CD4-positive, alpha-beta T cell treated with Interleukin-17A for 4 hours (primary cell): Measurements from ENCODE around the gene CNOT4.
A peak's percentile ranks its signal among the peaks of the same experiment; 100 is the strongest.
"Not testable (repeated sequence)": the region's sequence is repeated elsewhere in the genome, so short reads cannot be mapped to it uniquely, and the experiment has no call there.

Source experiments
- DNase-seq: peaks from one replicate; pipeline ENCODE4 v3.0.0-alpha.2; 2020; ENCODE audit warnings: mixed read lengths

The CNOT4 gene

DNA sequence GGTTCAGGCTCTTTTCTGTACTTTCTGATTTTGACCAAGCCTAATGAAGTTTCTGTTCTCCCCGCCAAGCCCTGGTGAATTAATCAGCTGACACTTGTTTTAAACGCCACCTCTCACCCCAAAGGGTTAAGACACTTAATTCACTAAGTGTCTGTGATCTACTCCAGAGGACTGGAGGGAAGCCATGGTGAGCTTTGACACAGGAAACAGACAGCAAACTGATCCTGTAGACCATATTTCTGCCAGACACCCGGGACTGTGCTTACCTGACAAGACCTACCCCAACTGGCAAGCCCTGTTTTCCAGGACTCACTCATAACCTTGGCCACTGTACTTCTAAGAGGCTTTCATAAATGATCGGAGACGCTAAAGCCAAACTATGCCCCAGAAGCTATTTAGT, 150.3 kb downstream of the CNOT4 start:
- no peak for DNase-seq

GRCh38 chr7:135355377-135356048, 154.4 kb downstream of the CNOT4 start:
- DNase-seq: no peak

- no peak for DNase-seq
Measured at GRCh38 chr7:135353832-135354231, 156.1 kb downstream of the CNOT4 start.

- no peak for DNase-seq
Measured at GRCh38 chr7:135352285-135352684, 157.6 kb downstream of the CNOT4 start.

DNA sequence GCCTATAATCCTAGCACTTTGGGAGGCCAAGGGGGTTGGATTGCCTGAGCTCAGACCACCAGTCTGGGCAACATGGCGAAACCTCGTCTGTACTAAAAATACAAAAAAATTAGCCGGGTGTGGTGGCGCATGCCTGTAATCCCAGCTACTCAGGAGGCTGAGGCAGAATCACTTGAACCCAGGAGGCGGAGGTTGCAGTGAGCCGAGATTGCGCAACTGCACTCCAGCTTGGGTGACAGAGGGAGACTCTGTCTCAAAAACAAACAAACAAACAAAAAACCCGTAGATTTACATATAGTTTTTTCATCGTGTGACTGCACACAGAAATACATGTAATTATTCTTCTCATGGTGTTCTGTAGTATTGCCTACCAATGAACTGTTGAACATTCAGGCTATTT, 158.8 kb downstream of the CNOT4 start:
- DNase-seq: not testable (repeated sequence)

- DNase-seq: no peak
Measured at GRCh38 chr7:135349746-135350145, 160.2 kb downstream of the CNOT4 start.

DNA sequence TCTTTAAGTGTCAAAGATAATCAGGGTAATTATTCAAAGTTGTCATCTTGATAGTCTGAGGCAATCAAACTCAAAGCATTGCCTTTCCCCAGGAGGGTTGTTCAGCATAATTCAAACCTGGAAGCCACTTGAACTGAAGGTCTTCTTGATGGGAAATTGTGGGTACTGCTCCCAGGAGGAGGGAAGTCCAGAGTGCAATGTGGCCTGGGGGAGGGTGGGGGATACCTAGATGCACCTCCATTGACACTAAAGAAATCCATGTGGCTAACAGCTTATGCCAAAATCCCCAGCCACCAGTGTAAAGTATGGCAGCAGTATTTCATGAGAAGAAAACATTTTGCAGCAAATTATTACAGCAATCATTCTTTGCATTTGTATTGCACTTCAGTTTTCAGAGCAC, 161.4 kb downstream of the CNOT4 start:
- DNase-seq: no peak

- DNase-seq: no peak
Measured at GRCh38 chr7:135343361-135343760, 166.5 kb downstream of the CNOT4 start.

DNA sequence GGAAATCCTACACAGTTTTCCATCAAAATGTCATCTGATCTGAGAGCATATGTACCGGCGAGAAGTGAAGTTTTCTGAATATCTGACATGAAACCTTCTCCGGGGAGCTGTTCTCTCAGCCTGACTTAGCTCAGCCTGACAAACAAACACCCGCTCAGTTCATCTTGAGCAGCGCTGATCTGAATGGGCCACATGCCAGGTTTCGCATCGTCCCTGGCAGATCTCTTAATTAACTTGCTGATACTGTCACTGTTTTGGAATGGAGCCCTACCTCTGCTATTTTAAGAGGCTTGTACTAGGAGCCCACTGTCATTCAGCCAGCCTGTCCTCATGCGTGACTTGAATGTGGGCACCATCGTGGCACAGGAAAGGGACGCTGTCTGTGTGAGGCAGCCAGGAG, 167.0 kb downstream of the CNOT4 start:
- no peak for DNase-seq

- DNase-seq: no peak
Measured at GRCh38 chr7:135341049-135341448, 168.9 kb downstream of the CNOT4 start.

- DNase-seq: no peak
Measured at GRCh38 chr7:135337977-135338550, 171.8 kb downstream of the CNOT4 start.

- no peak for DNase-seq
Measured at GRCh38 chr7:135337506-135337905, 172.4 kb downstream of the CNOT4 start.

DNA sequence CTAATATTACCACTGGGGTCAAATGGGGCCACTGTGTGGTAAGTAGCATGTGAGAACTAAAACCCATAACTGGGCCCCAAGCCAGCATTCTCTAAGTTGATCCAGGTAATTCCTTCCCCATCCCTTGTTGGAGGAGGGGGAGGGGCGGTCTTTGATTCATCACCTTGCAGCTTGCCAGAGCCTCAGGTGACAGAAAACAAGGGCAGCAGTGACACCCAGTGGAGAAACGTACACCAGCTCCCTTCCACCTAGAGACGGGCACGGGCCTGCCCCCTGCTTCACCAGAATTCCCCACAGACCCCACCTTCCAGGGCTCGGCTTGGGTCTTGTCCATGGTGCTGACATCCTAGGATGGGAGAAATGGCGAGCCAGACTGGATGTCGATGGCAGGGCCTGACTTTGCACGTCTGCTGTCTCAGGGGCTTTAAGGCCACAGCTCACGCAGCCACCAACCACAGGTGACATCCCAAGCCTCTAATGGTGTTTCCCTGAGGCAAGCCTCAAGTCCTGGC, 174.2 kb downstream of the CNOT4 start:
- peak; percentile 38 for DNase-seq

DNA sequence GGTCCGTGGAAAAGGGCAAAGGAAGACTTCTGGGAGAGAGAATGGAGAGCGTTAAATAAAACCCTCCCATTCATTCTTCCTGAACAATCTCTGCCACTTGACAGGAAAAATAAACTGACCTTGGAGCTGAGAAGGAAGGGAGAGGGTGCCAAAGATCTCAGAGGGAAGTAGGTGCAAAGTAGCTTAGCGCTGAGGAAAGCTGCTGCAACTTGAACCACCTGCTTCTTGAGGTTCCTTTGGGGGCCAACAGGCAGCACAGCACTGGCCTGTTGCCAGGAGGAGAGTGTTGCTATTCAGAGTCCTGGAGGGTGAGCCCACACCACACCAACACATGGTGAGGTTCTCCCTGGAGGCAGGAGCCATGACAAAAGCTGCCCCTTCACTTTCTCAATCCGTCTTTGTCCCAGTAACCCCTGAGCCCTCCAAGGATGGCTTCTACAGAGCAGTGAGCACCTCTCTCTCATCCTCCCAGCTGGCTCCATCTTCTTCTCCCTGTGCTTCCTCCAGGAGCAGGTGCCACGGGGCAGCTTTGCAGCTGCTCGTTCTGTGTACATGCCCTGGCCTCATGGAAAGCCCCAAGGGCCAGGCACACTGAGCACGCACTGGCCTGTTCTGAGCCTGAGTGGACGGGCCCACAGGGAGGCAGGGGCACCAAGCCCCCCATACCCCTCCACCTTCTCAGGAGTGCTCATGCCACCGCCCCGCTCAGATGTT, 174.9 kb downstream of the CNOT4 start:
- DNase-seq: no peak

GRCh38 chr7:135333946-135334345, 176.0 kb downstream of the CNOT4 start:
- DNase-seq: no peak

DNA sequence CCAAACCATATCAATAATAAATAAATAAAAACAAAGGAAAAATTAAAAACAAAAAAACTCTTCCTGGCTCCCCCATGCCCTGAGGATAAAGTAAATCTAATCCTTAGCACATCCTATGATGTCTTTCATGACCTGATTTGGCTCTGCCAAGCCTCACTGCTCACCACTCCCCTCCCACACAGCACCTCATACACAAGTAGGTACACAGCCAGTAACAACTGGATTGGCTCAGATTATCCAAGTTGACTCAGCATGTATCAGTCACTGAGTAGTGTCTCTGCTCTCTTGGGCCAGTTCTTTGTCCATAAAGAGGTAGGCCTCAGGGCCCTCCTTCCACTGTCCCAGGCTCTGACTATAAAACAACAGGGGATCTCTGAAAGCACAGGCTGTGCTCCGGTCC, 176.7 kb downstream of the CNOT4 start:
- DNase-seq: no peak

GRCh38 chr7:135330088-135330487, 179.8 kb downstream of the CNOT4 start:
- no peak for DNase-seq

DNA sequence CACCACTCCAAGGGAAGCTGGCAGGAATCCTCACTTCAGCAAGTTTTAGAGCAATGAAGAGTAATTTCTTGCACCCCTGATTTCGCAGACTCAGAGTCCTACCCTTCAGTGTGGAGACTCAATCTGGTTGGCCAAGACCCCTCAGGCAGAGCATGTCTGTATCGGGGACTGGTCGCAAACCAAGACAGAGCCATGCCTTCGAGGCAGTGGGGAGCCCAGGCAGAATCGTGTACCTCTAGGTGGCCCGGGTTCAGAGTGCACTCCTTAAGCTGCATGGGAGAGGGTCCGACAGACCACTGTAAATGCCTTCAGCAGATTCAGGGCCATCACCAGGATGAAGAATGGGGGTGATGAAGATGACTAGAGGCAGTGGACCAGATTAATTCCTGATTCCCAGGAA, 181.4 kb downstream of the CNOT4 start:
- DNase-seq: no peak

DNA sequence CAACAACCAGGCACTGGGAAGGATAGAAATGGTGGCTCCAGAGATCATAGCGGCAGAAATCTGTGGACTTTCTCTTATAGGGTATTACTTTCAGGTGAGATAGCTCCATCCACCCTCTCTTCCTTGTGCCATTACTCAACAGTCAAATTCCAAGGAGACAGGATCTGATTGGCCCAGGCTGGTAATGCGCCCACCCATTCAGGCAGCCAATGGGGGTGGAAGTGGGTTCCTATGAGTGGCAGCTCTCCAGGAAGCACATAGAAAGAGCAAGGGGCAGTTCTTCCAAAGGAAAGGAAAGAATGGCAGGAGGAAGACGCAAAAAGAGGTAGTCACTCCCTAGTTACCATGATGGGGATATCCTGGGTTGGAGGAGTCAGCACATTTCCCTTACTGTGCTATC, 181.8 kb downstream of the CNOT4 start:
- DNase-seq: no peak

- DNase-seq: no peak
Measured at GRCh38 chr7:135327458-135327857, 182.4 kb downstream of the CNOT4 start.

GRCh38 chr7:135326636-135327280, 183.1 kb downstream of the CNOT4 start:
- no peak for DNase-seq

DNA sequence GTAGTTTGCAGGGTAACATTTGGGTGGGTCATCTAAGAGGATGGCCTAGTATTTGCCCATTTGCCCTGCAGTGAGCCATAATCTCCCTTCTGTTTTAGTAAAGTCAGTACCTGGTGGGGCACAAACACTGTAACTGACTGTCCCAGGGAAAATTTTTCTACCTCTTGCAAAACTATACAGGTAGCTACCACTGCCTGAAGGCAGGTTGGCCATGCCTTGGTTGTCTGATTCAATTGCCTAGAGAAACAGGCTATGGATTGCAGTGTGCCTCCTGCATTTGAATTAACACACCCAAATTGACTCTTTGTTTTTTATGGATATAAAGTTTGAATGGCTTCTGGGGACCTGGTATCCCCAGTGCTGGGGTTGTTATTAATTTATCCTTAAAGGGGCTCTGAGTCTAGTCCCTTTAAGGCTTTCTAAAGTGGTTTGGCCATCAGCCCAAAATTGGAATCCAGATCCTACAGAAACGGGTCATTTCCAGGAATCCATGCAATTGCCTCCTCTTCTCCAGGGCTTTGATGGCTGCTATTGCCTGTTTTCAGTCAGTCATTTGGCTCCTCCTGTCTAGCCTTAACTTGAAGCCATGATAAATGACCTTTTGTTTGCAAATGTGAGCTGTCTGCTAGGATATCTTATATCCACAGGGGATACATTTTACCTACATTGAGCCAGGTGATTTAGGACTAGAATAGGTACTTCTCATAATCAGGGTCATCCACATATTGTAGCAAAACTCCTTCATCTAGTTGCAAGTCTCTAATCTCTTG, 187.1 kb downstream of the CNOT4 start:
- DNase-seq: no peak

- DNase-seq: no peak
Measured at GRCh38 chr7:135321556-135321955, 188.3 kb downstream of the CNOT4 start.
